ENCODE measurements around the gene JCHAIN.
"Not testable (repeated sequence)": the region's sequence is repeated elsewhere in the genome, so short reads cannot be mapped to it uniquely, and the experiment has no call there.

The JCHAIN gene

GRCh38 chr4:70687821-70688794 is 21.8 kb upstream of the JCHAIN start, which contains the start of gene UTP3:
Gene UTP3 (plus strand): TSS chr4:70688532. CDS start chr4:70688678, 146 bp downstream.
- peak; percentile 86 to 92 (median 90) for DNase-seq

DNA sequence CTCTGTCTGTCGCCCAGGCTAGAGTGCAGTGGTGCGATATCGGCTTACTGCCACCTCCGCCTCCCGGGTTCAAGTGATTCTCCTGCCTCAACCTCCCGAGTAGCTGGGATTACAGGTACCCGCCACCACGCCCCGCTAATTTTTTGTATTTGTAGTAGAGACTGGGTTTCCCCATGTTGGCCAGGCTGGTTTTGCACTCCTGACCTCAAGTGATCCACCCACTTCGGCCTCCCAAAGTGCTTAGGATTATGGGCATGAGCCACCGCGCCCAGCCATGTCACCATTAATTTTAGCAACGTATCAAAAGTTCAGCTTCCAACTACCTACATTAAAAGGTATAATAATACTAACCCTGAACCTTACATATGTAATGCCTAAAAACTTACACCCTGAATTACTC is 21.1 kb upstream of the JCHAIN start:
- DNase-seq: no peak

DNA sequence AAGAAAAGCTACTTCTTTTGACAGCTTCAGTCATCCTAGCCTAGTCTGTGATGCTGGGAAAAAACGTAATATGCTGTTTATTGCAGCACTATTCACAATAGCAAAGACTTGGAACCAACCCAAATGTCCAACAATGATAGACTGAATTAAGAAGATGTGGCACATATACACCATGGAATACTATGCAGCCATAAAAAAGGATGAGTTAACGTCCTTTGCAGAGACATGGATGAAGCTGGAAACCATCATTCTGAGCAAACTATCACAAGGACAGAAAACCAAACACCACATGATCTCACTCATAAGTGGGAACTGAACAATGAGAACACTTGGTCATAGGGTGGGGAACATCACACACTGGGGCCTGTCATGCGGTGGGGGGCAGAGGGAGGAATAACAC is 15.8 kb upstream of the JCHAIN start:
- DNase-seq: not testable (repeated sequence)

- no peak for DNase-seq
Measured at GRCh38 chr4:70681704-70682103, 15.4 kb upstream of the JCHAIN start.

GRCh38 chr4:70680934-70681333 is 14.6 kb upstream of the JCHAIN start:
- DNase-seq: no peak

- no peak for DNase-seq
Measured at GRCh38 chr4:70678383-70678999, 12.2 kb upstream of the JCHAIN start.

GRCh38 chr4:70676554-70677090 is 10.3 kb upstream of the JCHAIN start:
- DNase-seq: no peak

- no peak for DNase-seq
Measured at GRCh38 chr4:70674731-70675130, 8.4 kb upstream of the JCHAIN start.

DNA sequence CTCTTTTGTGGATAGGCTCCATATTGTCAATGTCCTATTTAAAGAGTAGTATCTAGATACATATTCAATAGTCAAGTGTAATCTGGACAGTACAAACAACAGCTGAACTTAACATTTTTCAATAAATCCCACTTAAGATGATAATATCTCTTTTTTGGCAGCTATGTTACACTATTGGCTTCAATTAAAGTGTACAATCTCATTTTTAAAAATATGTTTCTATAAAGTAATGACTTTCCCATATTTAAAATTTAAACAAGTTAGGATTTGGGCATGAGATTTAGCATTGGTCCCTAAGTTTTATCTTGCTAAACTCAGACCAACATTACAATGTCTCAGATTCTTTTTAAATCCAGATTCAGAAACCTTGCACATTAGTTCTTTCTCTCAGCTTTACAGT is 7.9 kb upstream of the JCHAIN start:
- no peak for DNase-seq

GRCh38 chr4:70671091-70671490 is 4.8 kb upstream of the JCHAIN start:
- DNase-seq: no peak

GRCh38 chr4:70670332-70671014 is 4.2 kb upstream of the JCHAIN start:
- DNase-seq: no peak

- no peak for DNase-seq
Measured at GRCh38 chr4:70667740-70668535, 1.6 kb upstream of the JCHAIN start.

GRCh38 chr4:70661309-70661922 is 4.9 kb downstream of the JCHAIN start:
- not testable (repeated sequence) for DNase-seq

GRCh38 chr4:70660106-70660505 is 6.2 kb downstream of the JCHAIN start:
- no peak for DNase-seq

DNA sequence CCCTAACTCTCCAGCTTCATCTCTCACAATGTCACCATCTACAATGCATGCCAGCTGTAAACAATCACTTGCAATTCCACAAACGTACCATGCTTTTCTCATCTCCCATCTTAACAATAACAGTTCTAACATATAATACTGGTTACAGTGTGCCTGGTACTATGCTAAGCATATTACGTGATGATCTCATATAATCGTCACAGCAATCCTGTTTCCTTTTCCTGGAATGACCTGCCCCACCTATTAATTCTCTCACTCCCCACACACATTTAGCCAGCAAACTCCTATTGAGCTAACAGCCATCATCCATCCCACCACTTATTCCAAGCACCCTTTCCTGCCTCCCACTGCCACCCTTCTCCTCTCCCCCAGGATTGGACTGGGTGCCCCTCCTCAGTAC is 7.9 kb downstream of the JCHAIN start:
- DNase-seq: no peak

- no peak for DNase-seq
Measured at GRCh38 chr4:70657326-70657725, 9.0 kb downstream of the JCHAIN start.

GRCh38 chr4:70654605-70655011 is 11.7 kb downstream of the JCHAIN start:
- DNase-seq: no peak

GRCh38 chr4:70651864-70652506 is 14.3 kb downstream of the JCHAIN start:
- DNase-seq: peak in 2 of 6 experiments; percentile 22 to 46

- not testable (repeated sequence) for DNase-seq
Measured at GRCh38 chr4:70650741-70651140, 15.6 kb downstream of the JCHAIN start.

- DNase-seq: no peak
Measured at GRCh38 chr4:70640192-70640591, 26.1 kb downstream of the JCHAIN start.

DNA sequence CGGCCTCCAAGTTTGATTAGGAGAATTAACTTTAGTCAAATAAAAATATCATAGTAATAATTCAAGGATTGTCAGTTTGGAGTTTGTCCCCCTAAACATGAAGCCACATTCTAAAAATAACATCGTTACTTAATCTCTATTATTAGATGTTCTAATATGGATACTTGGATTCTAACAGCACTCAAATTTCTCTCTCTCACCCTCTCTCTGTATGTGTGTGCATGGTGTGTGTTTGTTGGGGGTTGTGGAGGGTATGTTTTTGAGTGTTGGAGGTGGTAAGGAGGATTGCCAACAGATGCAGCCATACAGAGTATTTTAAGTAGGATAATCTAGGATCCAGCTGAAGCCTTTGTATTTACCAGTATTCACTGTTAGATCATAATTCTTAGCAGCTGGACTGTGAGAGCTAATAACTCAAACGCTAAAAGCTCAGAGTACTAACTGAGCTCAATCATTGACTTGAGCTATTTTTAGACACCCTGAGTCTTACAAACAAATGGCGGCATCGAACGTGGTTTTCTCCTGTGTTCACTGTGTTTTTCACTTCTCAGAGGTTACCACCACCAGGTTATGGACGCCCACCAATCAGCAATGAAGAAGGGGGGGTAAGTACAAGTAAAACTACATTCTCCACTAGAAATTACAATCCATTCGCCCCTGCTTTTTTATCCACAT is 28.9 kb downstream of the JCHAIN start:
- DNase-seq: no peak

Measured in stimulated activated naive CD4-positive, alpha-beta T cell (primary cell).